Neuronal stem cell (in vitro differentiated cells): ENCODE data around the gene GALNT17.
A peak's percentile ranks its signal among the peaks of the same experiment; 100 is the strongest.

Source experiments
- DNase-seq: peaks from one replicate; pipeline ENCODE4 v3.0.0-alpha.2; 2013; ENCODE audit warnings: low spot score
- H2AFZ ChIP-seq: one replicate; pipeline ENCODE4 v1.6.1; 2013; ENCODE audit warnings: mild to moderate bottlenecking, low read length, inconsistent platforms
- H2AK5ac ChIP-seq: 2 replicates; pipeline ENCODE4 v1.6.1; 2013; ENCODE audit warnings: low read depth, mild to moderate bottlenecking, inconsistent platforms, low read length, moderate library complexity, mixed read lengths
- H2BK120ac ChIP-seq: 2 replicates; pipeline ENCODE4 v1.6.1; 2013; ENCODE audit warnings: low read depth, mild to moderate bottlenecking, inconsistent platforms, low read length, moderate library complexity, mixed read lengths
- H2BK12ac ChIP-seq: one replicate; pipeline ENCODE4 v1.6.1; 2013; ENCODE audit warnings: low read length, inconsistent platforms
- H2BK15ac ChIP-seq: 2 replicates; pipeline ENCODE4 v1.6.1; 2013; ENCODE audit warnings: mild to moderate bottlenecking, low read length, inconsistent platforms, mixed read lengths
- H2BK5ac ChIP-seq: one replicate; pipeline ENCODE4 v1.6.1; 2013; ENCODE audit warnings: inconsistent platforms, mild to moderate bottlenecking, low read length, moderate library complexity
- H3K14ac ChIP-seq: one replicate; pipeline ENCODE4 v1.6.1; 2013; ENCODE audit warnings: low read length, inconsistent platforms
- H3K18ac ChIP-seq: 2 replicates; pipeline ENCODE4 v1.6.1; 2013; ENCODE audit warnings: low read length, inconsistent platforms
- H3K23ac ChIP-seq: 2 replicates; pipeline ENCODE4 v1.6.1; 2013; ENCODE audit warnings: low read depth, mild to moderate bottlenecking, mixed read lengths, low read length, inconsistent platforms; ENCODE audit not compliant: poor library complexity
- H3K27ac ChIP-seq: replicated peaks from 3 replicates; pipeline ENCODE4 v1.5.1; 2013; ENCODE audit warnings: low read length, inconsistent platforms
- H3K27me3 ChIP-seq, 3 experiments: 2 replicates each; pipeline ENCODE4 v1.6.1; 2013; ENCODE audit warnings: low read length in 3 of 3, mild to moderate bottlenecking in 2 of 3, inconsistent platforms in 1 of 3, low read depth in 1 of 3, mixed read lengths in 1 of 3, moderate library complexity in 1 of 3; ENCODE audit not compliant: control insufficient read depth in 3 of 3, insufficient read depth in 3 of 3
- H3K36me3 ChIP-seq, 2 donors: replicated peaks in 1 of 2; 2 replicates each; pipeline ENCODE4 v1.6.1; 2013; ENCODE audit warnings: low read length in 2 of 2; ENCODE audit not compliant: control insufficient read depth in 2 of 2, insufficient read depth in 2 of 2
- H3K4ac ChIP-seq: 2 replicates; pipeline ENCODE4 v1.6.1; 2013; ENCODE audit warnings: inconsistent platforms, mild to moderate bottlenecking, low read length, moderate library complexity
- H3K4me1 ChIP-seq, 2 donors: 1 replicate in 1 of 2; 2 replicates in 1 of 2; pipeline ENCODE4 v1.6.1; 2013; ENCODE audit warnings: low read length in 2 of 2, low read depth in 1 of 2; ENCODE audit not compliant: control insufficient read depth in 2 of 2, insufficient read depth in 1 of 2
- H3K4me2 ChIP-seq: one replicate; pipeline ENCODE4 v1.6.1; 2013; ENCODE audit warnings: mild to moderate bottlenecking, low read length, inconsistent platforms; ENCODE audit not compliant: insufficient read depth, poor library complexity, severe bottlenecking
- H3K4me3 ChIP-seq, 2 donors: 2 replicates each; pipeline ENCODE4 v1.5.1; 2013; ENCODE audit warnings: low read length in 2 of 2, mild to moderate bottlenecking in 2 of 2, inconsistent platforms in 1 of 2, moderate library complexity in 1 of 2
- H3K79me1 ChIP-seq: one replicate; pipeline ENCODE4 v1.6.1; 2013; ENCODE audit warnings: low read depth, mild to moderate bottlenecking, inconsistent platforms, low read length, moderate library complexity
- H3K9ac ChIP-seq: one replicate; pipeline ENCODE4 v1.6.1; 2013; ENCODE audit warnings: mild to moderate bottlenecking, low read depth, low read length, inconsistent platforms; ENCODE audit not compliant: poor library complexity
- H3K9me3 ChIP-seq, 2 donors: replicated peaks in 1 of 2; 2 replicates each; pipeline versions ENCODE3 to v1.6.1; 2013; ENCODE audit warnings: low read length in 2 of 2, mild to moderate bottlenecking in 2 of 2, inconsistent platforms in 1 of 2, low read depth in 1 of 2, mixed read lengths in 1 of 2, moderate library complexity in 1 of 2; ENCODE audit not compliant: control insufficient read depth in 2 of 2, insufficient read depth in 1 of 2
- H4K8ac ChIP-seq: one replicate; pipeline ENCODE4 v1.6.1; 2013; ENCODE audit warnings: low read depth, mild to moderate bottlenecking, inconsistent platforms, low read length, moderate library complexity
- H4K91ac ChIP-seq: one replicate; pipeline ENCODE4 v1.6.1; 2013; ENCODE audit warnings: low read length, low read depth, mild to moderate bottlenecking, inconsistent platforms; ENCODE audit not compliant: poor library complexity
- WGBS, 2 donors: extraction: QIAGEN DNeasy Blood & Tissue Kit; methylation state at CpG; one replicate each; pipeline ENCODE4 v1.1.7; 2013; ENCODE audit warnings: missing lambda C conversion rate in 2 of 2, mixed read lengths in 1 of 2; ENCODE audit not compliant: insufficient read length in 2 of 2, insufficient replicate concordance in 1 of 2; ENCODE audit errors: extremely low coverage in 2 of 2; 5-methylcytosine and 5-hydroxymethylcytosine counted together

Gene GALNT17

GRCh38 chr7:71615017-71615416, 483.1 kb downstream of the GALNT17 start:
- no peak for DNase-seq
- H3K23ac ChIP-seq, result no peak overlapping the region
- H3K27me3 ChIP-seq, result no peaks in the 10 kb centered on the region
- H3K79me1 ChIP-seq, result no peaks in the 10 kb centered on the region
- H3K4me3 ChIP-seq, result peak overlapping the region in 1 of 2 donors; percentile 10
- no peak overlapping the region for H3K4me2 ChIP-seq
- no CpG with 5 or more reads among the region's 5 CpGs for WGBS, 2 donors
- H3K4ac ChIP-seq, result no peak overlapping the region
- no peak overlapping the region for H3K18ac ChIP-seq
- no peak overlapping the region for H2BK120ac ChIP-seq
- no peak overlapping the region for H3K9ac ChIP-seq
- no peak overlapping the region for H3K14ac ChIP-seq
- H3K4me1 ChIP-seq, result peaks cover 22 to 23% of the 10 kb centered on the region in 2 donors
- no peak overlapping the region for H2BK5ac ChIP-seq
- H2BK12ac ChIP-seq, result no peak overlapping the region
- H3K36me3 ChIP-seq, result no peaks in the 10 kb centered on the region
- H3K9me3 ChIP-seq, result peaks cover 0 to 4% of the 10 kb centered on the region in 2 donors
- H2AFZ ChIP-seq, result peak overlapping the region; percentile 41
- H2BK15ac ChIP-seq, result no peak overlapping the region
- H4K91ac ChIP-seq, result no peak overlapping the region
- H4K8ac ChIP-seq, result no peak overlapping the region
- H3K27ac ChIP-seq, result no peak overlapping the region
- H2AK5ac ChIP-seq, result no peak overlapping the region

DNA sequence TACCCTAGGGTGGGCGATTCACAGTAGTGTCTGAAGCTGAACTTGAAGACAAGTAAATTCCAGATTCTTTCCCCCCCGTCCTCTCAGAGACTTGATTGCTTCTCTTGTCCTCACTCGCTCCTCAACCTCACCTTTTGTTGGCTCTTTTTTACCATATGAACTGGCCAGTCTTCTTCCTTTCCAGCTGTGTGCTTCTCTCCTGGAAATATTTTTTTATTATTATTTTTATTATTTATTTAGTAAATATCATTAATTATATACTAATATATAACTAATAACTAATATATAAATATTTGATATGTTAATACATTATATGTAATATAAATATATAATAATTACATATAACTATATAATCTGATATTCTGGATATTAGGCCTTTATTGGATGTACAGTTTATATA, 484.3 kb downstream of the GALNT17 start:
- Histone ChIP-seq H3K36me3 (no peaks in the 10 kb centered on the region), H2BK120ac (no peak overlapping the region), H3K4me1 (peaks cover 22 to 25% of the 10 kb centered on the region in 2 donors), H2BK12ac (no peak overlapping the region), H2BK15ac (no peak overlapping the region), H2AFZ (no peak overlapping the region), H2AK5ac (no peak overlapping the region), H3K4ac (no peak overlapping the region), H3K23ac (no peak overlapping the region), H3K18ac (no peak overlapping the region), H3K14ac (no peak overlapping the region), H3K4me3 (no peak overlapping the region), H4K91ac (no peak overlapping the region), H4K8ac (no peak overlapping the region), H3K9ac (no peak overlapping the region), H3K4me2 (no peak overlapping the region), H3K79me1 (no peaks in the 10 kb centered on the region), H3K27ac (no peak overlapping the region), H3K9me3 (peaks cover 0 to 4% of the 10 kb centered on the region in 2 donors), H3K27me3 (no peaks in the 10 kb centered on the region), H2BK5ac (no peak overlapping the region)
- WGBS, 2 donors, result no CpG with 5 or more reads among the region's 3 CpGs
- no peak for DNase-seq

GRCh38 chr7:71618278-71618677, 486.3 kb downstream of the GALNT17 start:
- Histone ChIP-seq H3K4me3 (no peak overlapping the region), H2BK12ac (no peak overlapping the region), H4K8ac (no peak overlapping the region), H3K27me3 (no peaks in the 10 kb centered on the region), H2BK5ac (no peak overlapping the region), H3K9me3 (peaks cover 0 to 4% of the 10 kb centered on the region in 2 donors), H2AK5ac (no peak overlapping the region), H2AFZ (no peak overlapping the region), H3K27ac (no peak overlapping the region), H3K23ac (no peak overlapping the region), H3K4me1 (peaks cover 9 to 18% of the 10 kb centered on the region in 2 donors), H3K9ac (no peak overlapping the region), H4K91ac (no peak overlapping the region), H3K4ac (no peak overlapping the region), H3K36me3 (no peaks in the 10 kb centered on the region), H2BK15ac (no peak overlapping the region), H3K79me1 (no peaks in the 10 kb centered on the region), H3K4me2 (no peak overlapping the region), H2BK120ac (no peak overlapping the region), H3K18ac (no peak overlapping the region), H3K14ac (no peak overlapping the region)
- DNase-seq, result no peak
- no CpG with 5 or more reads among the region's 2 CpGs for WGBS, 2 donors

- H2AK5ac ChIP-seq, result no peak overlapping the region
- H3K9me3 ChIP-seq, result no peaks in the 10 kb centered on the region
- no peak overlapping the region for H4K8ac ChIP-seq
- WGBS, 2 donors, result no CpG with 5 or more reads among the region's 4 CpGs
- no peak overlapping the region for H3K4ac ChIP-seq
- no peak overlapping the region for H2BK5ac ChIP-seq
- H3K4me3 ChIP-seq, result no peak overlapping the region
- no peak overlapping the region for H2BK12ac ChIP-seq
- no peak overlapping the region for H3K14ac ChIP-seq
- no peak for DNase-seq
- H3K9ac ChIP-seq, result no peak overlapping the region
- no peaks in the 10 kb centered on the region for H3K27me3 ChIP-seq
- H3K4me2 ChIP-seq, result no peak overlapping the region
- peaks cover 0 to 3% of the 10 kb centered on the region in 2 donors for H3K4me1 ChIP-seq
- H3K79me1 ChIP-seq, result no peaks in the 10 kb centered on the region
- H2BK15ac ChIP-seq, result no peak overlapping the region
- H4K91ac ChIP-seq, result no peak overlapping the region
- no peak overlapping the region for H3K23ac ChIP-seq
- H3K27ac ChIP-seq, result no peak overlapping the region
- no peaks in the 10 kb centered on the region for H3K36me3 ChIP-seq
- no peak overlapping the region for H2AFZ ChIP-seq
- H2BK120ac ChIP-seq, result no peak overlapping the region
- no peak overlapping the region for H3K18ac ChIP-seq
These were observed 493.6 kb downstream of the GALNT17 start for GRCh38 chr7:71625545-71625944.
